GM21717 (cell line): ENCODE results near the gene PIK3R1.

ENCODE experiments used
- ATAC-seq: cut with Tn5 transposase; IDR thresholded peaks from one replicate; pipeline ENCODE4 v1.9.1; 2021; ENCODE audit warnings: mild to moderate bottlenecking, moderate library complexity; ENCODE audit not compliant: unreplicated experiment

Gene PIK3R1

DNA sequence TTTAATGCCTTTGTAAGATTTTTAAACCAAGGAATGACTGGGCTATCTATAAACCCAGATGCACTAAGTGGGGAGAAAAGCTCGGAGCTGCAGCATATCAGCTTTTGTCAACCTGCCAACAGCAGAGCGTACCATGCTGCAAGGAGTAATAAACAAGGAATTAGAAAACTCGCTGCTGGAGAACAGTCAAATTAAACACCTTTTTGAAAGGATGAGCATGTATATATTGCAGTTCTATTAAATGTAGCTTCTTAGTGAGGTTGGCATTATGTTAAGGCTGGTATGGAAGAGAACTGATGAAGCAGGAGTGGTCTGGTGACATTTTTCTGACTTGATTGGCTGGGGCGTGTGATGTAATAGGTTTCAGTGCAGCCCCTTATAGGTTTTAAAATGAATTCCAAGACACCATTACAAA lies 74.7 kb downstream of the PIK3R1 start:
- ATAC-seq, result no peak

DNA sequence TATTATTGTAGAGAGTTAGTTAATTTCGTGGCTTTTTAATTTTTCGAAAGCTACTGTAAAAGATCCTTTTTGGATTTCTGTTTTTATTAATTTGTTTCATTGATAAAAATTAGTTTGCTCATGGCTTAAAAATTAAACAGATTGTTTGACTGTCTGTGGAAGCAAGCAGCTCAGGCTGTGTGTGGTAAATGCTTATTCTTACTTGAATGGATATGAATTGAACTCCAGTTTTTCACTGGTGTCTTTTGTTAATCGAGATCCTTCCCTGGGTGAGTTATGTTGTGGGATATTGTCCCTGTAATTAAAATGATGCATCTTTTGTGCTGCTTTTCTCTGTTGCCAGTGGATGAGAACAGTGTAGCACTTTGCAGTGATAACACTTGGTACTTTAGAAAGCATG lies 75.3 kb downstream of the PIK3R1 start:
- no peak for ATAC-seq

DNA sequence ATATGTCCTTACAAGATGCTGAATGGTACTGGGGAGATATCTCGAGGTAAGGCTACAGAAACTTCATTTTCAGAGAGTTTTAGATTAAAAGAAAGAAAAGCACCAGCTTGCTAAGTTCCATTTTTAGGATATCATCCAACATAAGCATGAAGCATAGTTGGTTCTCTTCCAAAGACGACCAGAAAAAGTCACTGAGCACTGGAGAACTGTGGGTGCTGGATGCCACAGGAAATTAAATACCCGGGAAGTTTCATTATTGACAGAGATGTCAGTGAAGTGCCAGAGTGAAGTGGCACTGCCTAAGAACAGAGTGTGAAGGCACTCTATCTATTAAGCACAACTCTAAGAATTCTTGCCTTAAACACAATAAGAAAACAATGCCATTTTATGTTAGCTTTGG lies 76.8 kb downstream of the PIK3R1 start:
- ATAC-seq, result no peak

DNA sequence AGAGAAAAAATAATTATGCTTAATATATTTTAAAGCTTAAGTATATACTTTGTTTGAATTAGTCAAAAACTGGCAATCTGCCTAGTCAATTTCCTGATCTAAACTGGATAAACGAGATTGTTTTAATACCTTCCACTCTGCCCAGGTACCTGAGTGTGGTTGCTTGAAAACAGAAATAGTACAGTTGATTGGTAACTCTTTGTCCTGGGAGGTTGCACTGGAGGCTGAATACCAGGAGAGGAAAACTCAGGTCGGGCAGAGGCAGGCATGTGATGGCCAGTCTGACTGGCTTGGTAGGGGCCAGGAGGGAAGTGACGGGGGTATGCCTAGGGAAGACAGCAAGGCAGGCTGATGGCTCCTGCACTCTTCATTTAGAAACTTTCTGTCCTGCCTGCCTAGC lies 80.2 kb downstream of the PIK3R1 start:
- ATAC-seq, result no peak

DNA sequence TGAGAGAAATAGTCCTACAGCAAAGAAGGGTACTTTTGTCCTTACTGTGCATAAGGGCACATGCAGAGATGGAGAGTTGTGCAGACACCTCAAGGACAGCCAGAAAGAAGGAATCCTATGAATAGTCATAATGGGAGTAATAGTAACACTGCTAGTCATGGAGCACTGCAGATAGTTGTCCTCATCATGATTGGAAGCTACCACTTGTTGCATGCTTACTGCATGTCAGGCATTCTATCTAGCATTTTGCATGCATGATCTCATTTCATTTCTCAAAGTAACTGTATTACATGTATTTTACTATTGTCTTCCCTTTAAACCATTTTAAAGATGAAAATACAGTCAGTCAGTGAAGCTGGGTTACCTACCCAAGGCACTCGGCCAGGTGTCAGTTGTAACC lies 81.3 kb downstream of the PIK3R1 start:
- ATAC-seq, result no peak

DNA sequence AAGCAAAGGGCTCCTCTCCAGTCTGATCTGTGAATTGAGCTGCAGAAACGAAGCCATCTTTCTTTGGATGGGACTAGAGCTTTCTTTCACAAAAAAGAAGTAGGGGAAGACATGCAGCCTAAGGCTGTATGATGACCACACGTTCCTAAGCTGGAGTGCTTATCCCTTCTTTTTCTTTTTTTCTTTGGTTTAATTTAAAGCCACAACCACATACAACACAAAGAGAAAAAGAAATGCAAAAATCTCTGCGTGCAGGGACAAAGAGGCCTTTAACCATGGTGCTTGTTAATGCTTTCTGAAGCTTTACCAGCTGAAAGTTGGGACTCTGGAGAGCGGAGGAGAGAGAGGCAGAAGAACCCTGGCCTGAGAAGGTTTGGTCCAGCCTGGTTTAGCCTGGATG lies 82.1 kb downstream of the PIK3R1 start:
- no peak for ATAC-seq

DNA sequence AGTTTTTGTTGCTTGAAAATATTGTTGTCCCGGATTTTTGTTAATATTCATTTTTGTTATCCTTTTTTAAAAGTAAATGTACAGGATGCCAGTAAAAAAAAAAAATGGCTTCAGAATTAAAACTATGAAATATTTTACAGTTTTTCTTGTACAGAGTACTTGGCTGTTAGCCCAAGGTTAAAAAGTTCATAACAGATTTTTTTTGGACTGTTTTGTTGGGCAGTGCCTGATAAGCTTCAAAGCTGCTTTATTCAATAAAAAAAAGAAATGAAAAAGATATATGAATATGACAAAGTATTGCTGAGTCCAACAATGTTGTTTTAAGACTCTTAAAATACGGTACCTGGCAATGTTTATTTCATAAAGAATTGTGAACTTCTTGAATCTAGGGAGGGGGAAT lies 82.9 kb downstream of the PIK3R1 start:
- ATAC-seq, result no peak

DNA sequence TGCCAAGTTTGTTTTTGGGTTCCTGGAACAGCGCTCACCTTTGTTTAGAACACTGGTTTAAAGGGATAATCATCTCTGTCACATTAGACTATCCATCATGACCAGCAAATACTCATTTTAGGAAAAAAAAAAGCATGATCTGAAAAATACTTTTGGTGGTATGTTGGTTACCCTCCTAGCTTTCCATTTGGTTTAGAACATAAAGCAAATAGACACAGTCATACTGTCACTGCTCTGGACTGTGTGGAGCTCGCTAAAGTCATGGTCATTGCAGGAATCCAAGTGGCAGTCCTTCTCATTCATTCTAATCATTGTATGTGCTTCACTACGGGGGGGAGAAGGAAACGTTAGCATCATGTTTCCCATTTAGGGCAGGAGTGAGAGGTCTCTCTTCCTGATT lies 83.5 kb downstream of the PIK3R1 start:
- no peak for ATAC-seq

DNA sequence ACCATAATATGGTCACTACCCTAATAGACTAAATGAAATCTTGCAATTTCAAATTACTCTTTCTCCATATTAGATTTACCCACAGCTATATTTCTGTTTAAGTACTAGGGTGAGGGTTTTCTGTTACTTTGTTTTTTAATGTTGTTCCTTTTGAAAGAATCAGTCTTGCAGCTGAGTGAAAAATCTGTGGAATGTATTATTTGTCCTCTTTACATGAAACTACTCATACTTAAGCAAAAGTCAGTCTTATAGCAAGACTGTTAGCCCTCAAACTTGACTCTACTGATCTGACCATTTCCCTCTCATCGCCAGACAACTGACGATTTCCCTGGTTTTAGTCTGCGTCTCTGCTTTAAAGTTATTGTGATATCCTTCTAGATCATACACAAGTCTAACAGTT lies 84.0 kb downstream of the PIK3R1 start:
- no peak for ATAC-seq

DNA sequence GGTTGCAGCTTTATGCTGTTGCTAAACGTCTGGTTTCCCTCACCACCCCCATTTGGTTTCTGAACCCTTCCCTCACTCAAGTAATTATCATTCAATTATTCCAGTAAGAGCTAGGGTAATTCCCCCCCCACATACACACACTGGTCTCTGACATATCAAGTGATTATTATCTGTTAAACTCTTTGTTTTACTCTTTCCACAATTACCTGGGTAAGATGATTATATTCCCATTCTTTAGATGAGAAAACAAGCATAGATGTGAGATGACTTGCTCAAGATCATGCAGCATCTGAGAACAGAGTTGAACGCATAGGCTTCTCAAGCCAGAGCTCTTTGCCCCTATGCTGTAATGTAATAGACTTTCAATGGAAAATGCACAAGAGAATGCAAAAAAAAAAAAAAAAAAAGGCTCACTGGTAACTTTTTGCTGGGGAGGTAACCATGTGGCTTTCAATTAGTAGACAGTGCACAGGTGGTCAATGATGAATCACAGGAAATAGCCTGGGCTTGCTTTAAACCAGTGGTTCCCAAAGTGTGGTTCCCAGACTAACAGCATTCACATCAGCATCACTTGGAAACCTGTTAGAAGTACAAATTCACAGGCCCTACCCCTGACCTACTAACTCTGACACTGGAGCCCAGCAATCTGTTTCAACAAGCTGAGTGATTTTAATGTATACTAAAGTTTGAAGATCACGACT lies 87.6 kb downstream of the PIK3R1 start:
- ATAC-seq, result peak; percentile 54

DNA sequence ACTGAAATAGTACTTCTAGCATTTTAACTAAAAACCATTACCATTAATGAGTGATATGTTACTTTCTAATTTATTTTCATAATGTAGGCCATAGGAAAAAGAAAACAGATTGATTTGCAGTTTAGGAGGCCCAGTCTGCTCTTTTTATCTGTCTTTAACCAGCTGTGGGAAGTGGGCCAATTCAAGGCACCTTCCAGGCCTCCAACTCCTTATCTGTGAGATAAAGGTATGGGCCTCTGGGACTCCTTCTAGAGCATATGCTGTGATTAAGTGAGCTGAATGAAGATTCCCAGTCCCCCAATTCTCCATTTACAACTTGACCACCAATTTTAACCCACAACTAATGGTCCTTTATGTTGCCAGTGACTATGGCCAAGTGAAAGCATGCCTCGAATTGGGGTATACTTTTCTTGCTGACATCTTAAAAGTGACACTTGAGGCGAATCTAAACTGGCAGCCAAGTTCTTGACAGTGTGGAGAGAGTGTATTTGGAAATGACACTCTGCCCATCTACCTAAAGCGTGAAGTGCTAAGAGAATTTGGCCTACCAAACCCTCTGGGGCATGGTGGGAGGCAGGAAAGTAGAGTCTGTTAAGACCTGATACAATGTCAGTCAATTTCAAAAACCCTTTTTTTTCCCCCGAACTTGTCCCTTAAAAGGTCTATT lies 88.3 kb downstream of the PIK3R1 start:
- no peak for ATAC-seq

DNA sequence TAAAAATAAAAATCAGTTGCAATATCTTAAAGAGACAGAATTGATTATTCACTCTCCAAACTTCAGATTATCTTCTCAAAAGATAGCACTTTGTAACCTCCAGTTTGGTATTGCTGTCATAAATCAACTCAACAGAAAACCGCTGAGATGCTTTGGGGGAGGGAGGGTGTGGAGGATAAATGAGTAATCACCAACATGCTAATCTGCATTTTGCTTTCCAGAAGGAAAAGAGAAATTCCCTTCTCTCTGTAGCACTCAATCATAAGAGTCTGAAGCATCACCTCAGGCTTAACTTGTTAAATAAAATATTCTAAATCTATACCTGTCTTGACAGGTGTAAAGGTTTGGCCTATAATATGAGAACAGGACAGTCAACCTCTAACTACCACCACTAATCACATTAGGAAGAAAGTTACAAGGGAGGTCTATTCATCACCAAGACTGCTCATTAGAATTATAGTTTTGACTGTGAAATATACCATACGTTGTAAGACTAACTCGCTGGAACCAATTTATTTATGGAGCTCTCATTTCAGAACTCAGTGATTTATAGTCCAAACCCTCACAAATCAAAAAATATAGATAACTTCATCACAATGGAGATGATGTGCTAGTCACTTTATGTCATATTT lies 89.0 kb downstream of the PIK3R1 start:
- no peak for ATAC-seq

DNA sequence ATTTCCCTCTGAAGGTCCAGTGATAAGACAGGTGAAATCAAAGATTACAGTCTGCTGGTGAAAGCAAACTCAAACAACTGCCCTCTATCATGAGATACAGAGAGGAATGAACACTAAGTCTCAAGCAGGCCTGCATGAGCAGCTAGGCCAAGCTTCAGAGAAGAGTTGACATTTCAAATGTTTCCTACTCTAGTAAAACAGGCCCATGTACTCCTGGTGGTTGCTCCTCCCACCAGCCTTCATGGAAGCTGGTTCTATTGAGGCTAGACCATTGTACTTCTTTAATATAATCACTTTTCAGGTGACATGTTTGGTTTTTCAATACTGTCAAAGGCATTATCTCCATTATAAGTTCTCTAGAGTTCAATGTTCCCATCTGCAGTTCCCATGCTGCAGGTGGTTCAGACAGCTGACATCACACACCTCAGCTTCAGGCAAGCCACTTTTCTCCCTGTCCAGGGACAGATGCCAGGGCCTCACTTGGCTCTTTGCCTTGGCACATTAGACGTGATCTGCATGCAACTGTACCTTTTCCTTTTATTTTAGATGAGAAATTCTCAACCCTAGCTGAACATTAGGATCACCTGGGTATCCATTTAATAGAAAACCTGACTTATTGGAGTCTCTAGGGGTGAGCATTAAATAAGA lies 89.8 kb downstream of the PIK3R1 start:
- ATAC-seq, result no peak

DNA sequence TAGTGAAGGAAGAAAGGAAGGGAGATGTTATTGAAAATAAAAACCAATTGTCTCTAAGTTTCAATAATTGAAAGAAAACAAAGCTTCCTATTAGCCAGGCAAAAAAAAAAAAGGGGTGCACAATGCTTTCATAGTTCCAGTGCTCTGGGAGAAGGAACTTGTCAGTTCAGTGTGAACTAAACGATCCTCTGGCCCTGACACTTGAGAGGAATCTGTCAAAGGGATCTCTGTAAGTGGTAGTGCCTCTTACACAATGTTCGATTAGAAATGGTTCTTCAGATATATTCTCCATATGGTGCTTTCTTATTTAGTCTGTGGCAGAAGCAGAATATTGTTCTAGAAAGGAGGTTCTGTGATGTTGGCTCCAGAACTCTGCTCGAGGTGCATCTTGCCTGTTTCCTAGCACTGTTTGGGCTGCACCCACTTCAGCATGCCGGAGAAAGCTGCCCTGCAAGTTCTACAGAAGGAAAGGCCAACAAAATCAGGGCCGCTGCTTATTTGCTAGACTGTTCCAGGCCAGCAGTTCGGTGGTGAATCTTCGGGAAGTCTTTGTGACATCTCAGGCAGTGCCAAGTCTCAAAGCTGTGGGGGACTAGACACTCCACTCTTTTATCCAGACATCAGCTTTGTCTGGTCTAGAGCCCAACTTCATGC lies 90.9 kb downstream of the PIK3R1 start:
- no peak for ATAC-seq

DNA sequence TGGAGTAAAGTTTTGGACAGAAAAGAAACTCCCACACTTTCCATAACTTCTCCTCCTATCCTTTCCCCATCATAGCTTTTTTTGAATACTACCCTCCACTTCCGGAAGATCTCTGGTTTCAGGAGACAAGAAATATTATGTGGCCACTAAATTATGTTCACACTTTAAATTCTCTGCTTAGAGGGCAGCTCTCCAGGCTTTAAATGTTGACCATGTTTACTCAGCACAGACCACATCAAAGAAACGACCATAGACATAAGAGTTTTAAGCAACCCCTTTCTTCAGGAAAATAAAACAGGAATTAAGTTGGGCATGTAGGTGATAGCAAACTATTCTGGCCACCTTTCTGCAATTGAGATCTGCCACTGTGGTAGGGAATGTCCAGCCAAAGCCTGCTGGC lies 97.8 kb downstream of the PIK3R1 start:
- ATAC-seq, result no peak

DNA sequence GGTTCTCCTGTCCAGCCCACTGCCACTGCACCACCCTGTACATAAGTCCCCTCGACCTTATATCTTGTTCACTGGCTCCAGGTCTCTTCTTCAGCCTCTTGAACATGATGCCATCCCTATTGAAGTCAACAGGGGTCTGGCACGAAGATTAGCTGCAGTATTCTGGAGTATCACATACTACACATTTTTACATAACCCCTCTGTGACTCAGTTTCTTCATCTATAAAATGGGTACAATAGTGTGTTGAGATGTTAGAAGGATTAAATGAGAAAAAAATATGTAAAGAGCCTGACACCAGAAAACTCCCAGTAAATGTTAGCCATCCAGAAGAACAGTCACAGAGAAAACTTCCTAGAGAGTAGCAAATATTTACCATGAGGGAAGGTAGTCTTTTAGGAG lies 98.9 kb downstream of the PIK3R1 start:
- ATAC-seq, result no peak

DNA sequence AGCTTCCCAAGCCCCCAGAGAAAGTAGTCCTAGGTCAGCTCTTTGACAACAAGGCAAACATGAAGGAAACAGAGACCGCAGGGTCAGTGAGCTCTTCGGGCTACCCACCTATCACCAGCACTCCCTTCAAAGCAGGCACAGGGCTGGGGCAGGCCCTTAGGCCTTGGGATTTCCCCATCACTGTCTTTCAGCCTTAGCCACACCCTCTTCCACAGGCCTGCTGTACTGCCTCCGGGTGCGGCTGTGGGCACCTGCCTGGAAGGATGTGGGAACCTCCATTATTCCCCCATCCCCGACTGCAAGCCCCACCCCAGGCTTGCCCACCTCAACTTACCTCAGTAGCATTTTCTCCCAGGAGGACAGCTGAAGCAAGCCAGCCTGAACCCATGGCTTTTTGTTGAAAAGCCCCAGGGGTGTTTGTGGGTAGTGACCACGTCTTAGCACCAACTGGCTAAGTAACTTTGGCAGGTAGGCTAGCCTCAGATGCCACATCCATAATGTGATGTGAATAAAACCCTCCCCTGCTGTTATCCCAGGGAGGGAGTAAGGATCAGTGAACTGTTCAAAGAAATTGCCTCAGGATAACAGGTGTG lies 100.2 kb downstream of the PIK3R1 start:
- ATAC-seq, result peak; percentile 98

DNA sequence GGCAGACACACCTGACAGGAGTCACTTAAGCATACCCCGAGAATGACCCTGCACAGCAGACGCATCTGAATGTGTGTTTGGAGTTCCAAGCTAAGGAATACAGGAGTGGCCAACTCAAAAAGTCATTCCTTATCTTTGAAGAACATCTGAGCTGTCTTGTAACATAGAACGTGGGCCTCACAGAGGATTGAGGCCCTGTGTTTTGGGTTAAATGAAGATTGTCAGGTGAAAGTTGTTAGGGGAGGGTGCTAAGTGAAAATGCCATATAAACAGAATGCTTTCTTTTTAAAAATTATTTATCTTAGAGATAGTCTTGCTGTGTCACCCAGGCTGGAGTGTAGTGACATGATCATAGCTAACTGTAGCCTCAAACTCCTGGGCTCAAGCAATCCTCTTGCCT lies 100.9 kb downstream of the PIK3R1 start:
- no peak for ATAC-seq

DNA sequence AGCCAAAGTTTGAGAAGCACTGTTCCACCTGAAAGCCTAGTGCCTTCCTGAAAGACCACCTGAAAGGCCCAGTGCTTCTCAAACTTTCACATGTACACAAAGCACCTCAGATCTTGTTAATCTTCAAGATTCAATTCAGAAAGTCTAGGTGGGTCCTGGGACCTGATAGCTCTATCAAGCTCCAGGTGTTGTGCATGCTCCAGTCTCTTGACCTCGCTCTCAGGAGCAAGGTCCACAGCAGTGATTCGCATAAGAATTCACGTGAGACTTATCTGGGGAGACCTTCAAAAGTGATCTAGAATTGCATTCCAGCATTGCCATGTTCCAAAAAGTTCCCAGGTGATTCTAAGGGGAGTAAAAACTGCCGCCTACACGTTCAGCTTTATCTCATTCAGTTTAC lies 102.1 kb downstream of the PIK3R1 start:
- ATAC-seq, result no peak

DNA sequence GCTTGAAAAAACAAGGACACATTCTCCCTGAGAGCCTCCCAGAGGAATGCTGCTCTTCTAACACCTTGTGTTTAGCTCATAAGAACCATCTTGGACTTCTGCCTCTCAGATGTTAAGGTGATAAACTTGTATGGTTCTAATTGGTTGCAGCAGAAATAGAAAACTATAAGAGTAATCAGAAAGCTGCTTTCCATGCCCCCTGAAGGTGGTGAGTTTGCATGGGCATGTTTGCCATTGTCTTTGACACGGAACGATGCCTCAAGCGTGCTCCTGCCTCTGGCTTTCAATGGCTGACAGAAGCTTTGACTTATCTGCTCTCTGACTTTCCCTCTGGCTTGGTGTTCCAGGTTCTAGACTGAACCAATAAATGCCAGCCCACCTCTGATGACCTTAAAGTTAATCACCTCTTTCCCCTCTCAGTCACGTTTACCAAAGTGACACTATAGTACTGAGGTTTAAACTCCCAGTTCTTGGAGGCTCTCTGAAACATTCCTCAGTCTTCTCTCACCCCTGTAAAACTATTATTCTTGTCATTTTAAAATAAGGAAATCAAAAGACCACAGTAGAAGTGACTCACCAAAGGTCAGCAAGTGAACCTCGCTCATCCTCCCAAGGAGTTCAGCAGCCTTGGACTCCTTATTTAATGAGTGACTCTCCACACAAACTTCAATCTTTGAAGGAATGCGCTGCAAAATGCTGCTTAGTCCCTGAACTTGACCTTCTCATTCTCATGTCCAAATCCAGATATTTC lies 103.6 kb downstream of the PIK3R1 start:
- no peak for ATAC-seq
